ENCODE data around the gene C22orf39. TPM values are rescaled to one million over a fixed set of nuclear protein-coding genes. Genes with fewer than 3 reads are reported as not detected.
A peak's percentile ranks its signal among the peaks of the same experiment; 100 is the strongest.

The C22orf39 gene
- total and polyA plus RNA-seq, 10 of the 15 experiments (the other 5 are each of a cell fraction or from before 2014, with no cell fraction given) = 6.7 to 47.0 (median 26.5) TPM

DNA sequence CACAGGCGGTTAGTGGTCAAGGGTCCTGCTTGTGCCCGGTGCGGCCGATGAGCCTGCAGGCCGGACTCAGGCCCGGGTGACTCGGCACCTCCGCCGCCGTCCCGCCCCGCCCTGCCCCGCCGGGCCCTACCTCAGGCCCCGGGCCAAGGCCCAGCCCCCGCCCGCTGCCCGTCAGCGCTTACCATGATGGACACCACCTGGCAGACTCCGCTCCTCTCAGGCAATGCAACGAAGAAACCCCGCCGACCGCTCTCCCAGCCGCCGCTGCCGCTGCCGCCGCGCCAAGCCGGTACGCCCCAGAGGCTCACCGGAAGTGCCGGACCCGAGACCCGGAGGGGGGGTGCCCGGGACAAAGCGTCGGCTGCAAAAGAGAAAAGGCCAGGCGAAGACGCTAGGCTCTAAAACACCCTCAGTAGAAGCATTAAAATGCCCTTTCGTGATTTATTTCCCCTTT is 31.4 kb upstream of the C22orf39 start, which contains the start of gene UFD1 (continued):
- TF ChIP-seq RELB (IDR thresholded peaks at IDR 0.05; ENCODE audit: low read depth) (peak; percentile 95), RBBP5 (conservative IDR thresholded peaks at IDR 0.05) (no peak), KDM1A (IDR thresholded peaks at IDR 0.05; ENCODE audit: borderline replicate concordance) (no peak), BACH1 (IDR thresholded peaks at IDR 0.05; ENCODE audit: borderline replicate concordance) (0 out of 2 replicates have a peak, but pooled peaks have one; percentile 25), SMAD1 (IDR thresholded peaks at IDR 0.05; ENCODE audit: low read depth, partially characterized antibody) (no peak), IKZF1 (conservative IDR thresholded peaks at IDR 0.05) (no peak), MEF2B (IDR thresholded peaks at IDR 0.05; ENCODE audit: partially characterized antibody, poor library complexity, severe bottlenecking) (peak; percentile 29), ZNF207 (IDR thresholded peaks at IDR 0.05; ENCODE audit: borderline replicate concordance) (no peak), EGR1 (IDR thresholded peaks at IDR 0.05; ENCODE audit: borderline replicate concordance in 1 of 2, low read depth in 2 of 2, low read length in 2 of 2) (peak in 1 of 2 experiments; percentile 31; a peak in 1 of 3 replicates)
